Esophagus squamous epithelium (tissue), 4 donors: Measurements from ENCODE around the gene KCNAB1.

ENCODE experiments used
- POLR2A ChIP-seq, 4 donors: fragments of 450-650 bp; IDR thresholded peaks; one replicate each; pipeline ENCODE4 v1.6.1; 2017; ENCODE audit warnings: antibody characterized with exemption in 4 of 4, mild to moderate bottlenecking in 4 of 4, moderate library complexity in 3 of 4
- TF ChIP-seq, protein P1 (sequence below), 6 experiments: fragments of 450-650 bp in 4 of 6; fragments of 200-600 bp in 2 of 6; sonication (generic) in 2 of 6; IDR thresholded peaks; one replicate each; pipeline ENCODE4 v1.5.1; 2016 to 2019; ENCODE audit warnings: antibody characterized with exemption in 6 of 6, mild to moderate bottlenecking in 4 of 6, moderate library complexity in 4 of 6

DNA sequence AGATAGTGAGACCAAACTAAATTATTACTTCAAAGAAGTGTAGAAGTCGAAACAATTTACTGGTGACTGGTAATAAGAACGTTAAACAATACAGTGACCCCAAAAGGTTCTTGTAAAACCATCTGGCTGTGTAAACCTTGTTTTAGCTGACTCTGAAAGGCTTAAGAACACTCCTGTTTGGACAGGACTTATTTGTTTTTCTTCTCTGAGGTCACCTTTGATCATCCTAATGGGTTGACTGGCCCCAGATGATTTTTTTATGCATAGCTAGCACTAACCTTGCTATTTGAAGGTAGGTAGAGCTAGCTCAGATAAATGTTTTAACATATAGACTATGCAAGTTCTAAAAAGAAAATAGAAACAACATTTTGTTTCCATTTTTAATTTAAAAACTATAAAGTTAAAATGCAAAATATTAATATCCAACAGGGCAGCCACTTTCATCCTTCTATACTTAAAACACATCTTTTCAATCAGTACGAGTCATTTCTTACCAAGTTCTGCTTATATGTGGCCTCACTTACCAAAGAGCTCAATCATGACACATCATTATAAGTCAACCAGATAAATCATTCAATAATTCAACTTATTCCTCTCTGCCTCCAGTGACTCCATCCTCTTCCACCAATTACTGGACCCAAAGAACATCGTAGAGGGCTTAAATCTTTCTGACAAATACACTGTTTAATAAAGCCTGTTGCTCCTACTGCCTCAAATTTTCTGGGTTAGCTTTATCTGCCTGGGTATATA is 275.8 kb downstream of the KCNAB1 start:
- TF ChIP-seq, protein P1, sequence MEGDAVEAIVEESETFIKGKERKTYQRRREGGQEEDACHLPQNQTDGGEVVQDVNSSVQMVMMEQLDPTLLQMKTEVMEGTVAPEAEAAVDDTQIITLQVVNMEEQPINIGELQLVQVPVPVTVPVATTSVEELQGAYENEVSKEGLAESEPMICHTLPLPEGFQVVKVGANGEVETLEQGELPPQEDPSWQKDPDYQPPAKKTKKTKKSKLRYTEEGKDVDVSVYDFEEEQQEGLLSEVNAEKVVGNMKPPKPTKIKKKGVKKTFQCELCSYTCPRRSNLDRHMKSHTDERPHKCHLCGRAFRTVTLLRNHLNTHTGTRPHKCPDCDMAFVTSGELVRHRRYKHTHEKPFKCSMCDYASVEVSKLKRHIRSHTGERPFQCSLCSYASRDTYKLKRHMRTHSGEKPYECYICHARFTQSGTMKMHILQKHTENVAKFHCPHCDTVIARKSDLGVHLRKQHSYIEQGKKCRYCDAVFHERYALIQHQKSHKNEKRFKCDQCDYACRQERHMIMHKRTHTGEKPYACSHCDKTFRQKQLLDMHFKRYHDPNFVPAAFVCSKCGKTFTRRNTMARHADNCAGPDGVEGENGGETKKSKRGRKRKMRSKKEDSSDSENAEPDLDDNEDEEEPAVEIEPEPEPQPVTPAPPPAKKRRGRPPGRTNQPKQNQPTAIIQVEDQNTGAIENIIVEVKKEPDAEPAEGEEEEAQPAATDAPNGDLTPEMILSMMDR (IDR thresholded peaks at IDR 0.05): no peak
- no peak for TF ChIP-seq POLR2A (IDR thresholded peaks at IDR 0.05)
